Fibroblast of villous mesenchyme (primary cell): Measurements from ENCODE around the gene SLC39A11. TPM values are rescaled to one million over a fixed set of nuclear protein-coding genes. Genes with fewer than 3 reads are reported as not detected.

ENCODE experiments used
- DNase-seq: peaks from one replicate; pipeline ENCODE4 v3.0.0-alpha.2; 2010; ENCODE audit warnings: low read depth
- H3K4me3 ChIP-seq: 2 replicates; pipeline ENCODE4 v1.5.1; 2011; ENCODE audit warnings: low read depth, mild to moderate bottlenecking, low read length
- total RNA-seq: library from RNA; depleted of rRNA; stranded (reverse); fragments of >200 nt; gene quantifications from 2 replicates; pipeline ENCODE4 v1.2.3, GENCODE V29; 2012
- TF ChIP-seq, protein P1 (sequence below): IDR thresholded peaks from 2 replicates; pipeline ENCODE4 v1.5.1; 2012; ENCODE audit warnings: low read depth, mild to moderate bottlenecking, low read length; ENCODE audit not compliant: insufficient read depth

Gene SLC39A11
- total RNA-seq, 1 donor = 16.0 TPM

DNA sequence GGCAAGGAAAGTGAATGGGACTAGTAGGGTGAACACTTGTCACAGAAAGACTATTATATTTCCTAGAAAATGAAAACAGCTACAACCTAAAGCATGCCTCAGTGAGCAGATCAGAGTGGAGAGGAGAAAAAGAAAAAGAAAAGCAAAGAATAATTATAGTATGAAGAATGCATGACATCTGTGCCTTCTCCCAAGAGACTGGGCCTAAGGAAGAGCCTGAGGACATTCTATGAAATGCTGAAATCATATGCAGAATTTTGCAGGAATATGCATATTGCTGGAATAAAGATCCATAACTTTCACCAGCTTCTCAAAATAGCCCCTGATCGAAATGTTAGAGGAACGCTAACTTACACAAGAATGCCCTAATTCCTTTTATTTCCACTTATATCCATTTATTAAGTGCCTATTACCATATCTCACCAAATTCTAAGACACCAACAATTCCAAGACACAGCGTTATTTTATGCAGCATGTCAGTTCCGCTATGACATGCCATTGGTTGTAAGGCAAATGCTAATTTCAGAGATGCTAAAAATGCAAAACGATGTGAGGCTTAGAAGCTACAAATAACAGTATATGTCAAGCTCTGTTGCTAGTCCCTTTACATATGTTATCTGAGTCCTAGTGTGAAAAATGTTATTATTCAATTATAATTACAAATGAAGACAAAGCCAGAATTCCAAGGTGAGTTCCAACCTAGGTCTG is 171.0 kb downstream of the SLC39A11 start:
- TF ChIP-seq, protein P1, sequence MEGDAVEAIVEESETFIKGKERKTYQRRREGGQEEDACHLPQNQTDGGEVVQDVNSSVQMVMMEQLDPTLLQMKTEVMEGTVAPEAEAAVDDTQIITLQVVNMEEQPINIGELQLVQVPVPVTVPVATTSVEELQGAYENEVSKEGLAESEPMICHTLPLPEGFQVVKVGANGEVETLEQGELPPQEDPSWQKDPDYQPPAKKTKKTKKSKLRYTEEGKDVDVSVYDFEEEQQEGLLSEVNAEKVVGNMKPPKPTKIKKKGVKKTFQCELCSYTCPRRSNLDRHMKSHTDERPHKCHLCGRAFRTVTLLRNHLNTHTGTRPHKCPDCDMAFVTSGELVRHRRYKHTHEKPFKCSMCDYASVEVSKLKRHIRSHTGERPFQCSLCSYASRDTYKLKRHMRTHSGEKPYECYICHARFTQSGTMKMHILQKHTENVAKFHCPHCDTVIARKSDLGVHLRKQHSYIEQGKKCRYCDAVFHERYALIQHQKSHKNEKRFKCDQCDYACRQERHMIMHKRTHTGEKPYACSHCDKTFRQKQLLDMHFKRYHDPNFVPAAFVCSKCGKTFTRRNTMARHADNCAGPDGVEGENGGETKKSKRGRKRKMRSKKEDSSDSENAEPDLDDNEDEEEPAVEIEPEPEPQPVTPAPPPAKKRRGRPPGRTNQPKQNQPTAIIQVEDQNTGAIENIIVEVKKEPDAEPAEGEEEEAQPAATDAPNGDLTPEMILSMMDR = no peak
- H3K4me3 ChIP-seq = no peak overlapping the region
- no peak for DNase-seq

DNA sequence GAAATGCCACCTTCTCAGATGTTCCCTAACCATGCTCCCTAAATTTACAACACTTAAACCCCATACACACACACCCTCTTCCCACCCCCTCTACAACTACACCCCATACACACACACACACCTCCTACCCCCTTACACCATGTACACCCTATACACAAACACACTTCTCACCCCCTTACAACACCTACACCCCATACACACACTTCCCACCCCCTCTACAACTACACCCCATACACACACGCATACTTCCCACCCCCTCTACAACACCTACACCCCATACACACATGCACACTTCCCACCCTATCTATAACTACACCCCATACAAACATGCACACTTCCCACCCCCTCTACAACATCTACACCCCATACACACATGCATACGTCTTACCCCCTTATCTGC is 172.0 kb downstream of the SLC39A11 start:
- TF ChIP-seq, protein P1 = no peak
- no peak overlapping the region for H3K4me3 ChIP-seq
- DNase-seq = no peak

DNA sequence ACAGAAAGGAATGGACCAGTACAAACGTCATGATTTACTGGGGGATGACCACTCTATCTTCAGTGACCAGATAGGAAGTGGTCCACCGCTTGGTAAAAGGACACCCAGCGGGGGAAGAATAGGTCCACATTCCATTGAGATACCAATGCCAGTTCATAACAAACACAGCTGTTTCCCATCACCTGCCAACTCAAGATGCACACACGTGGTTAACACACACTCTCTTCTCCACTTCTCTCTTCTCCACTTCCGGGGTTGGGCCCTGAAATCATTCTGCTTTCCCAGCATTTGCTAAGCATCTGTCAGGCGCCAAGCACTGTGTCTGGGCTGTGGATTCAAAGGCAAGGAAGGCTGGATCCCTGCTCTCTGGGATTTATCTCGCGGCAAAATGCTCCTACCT is 175.5 kb downstream of the SLC39A11 start:
- TF ChIP-seq, protein P1 = no peak
- DNase-seq = no peak
- H3K4me3 ChIP-seq = no peak overlapping the region

DNA sequence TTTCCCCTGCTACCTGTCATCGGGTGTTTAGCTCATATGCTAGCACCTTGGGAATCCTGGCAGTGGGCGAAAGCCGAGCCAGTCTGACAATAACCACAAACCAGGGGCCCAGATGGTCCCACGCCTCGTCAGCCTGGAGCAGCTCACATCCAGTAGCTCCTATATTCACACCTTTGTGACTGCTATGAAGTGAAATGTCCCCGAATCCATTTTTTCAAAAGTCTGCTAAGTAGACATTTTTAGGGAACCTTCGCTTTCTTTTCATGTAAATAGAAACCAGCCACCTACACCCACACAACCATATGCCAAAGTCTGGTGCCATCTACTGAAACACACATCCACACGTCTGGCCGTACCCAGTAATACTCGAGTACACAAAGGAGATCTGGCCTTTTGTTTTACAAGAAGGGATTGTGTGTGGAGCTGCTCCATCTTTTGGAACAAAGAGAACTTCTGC is 176.8 kb downstream of the SLC39A11 start:
- H3K4me3 ChIP-seq = no peak overlapping the region
- TF ChIP-seq, protein P1 = no peak
- no peak for DNase-seq

DNA sequence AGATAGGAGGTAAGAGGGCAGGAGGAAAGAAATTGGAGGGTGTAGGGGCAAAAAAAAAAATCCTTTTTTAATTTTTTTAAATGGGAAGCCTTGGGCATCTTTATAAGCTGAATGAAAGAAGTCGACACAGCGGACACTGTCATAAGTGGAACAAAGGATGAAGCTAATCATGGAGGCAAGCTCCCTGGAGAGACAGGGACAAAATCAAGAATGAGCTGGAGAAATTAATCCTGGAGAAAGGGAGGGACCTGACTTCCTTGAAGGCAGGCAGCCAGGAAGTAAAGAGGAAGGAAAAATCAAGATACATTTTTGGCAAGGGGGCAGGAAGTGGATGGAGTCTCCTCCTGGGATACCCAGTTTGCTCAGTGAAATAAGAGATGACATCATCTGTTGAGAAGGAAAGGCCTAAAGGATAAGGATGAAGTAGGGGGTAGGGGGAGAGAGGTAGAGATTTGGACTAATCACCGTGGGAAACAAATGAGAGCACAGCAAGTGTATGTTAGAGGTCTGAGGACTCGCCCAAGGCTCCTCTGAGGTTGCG is 179.3 kb downstream of the SLC39A11 start:
- TF ChIP-seq, protein P1 = no peak
- H3K4me3 ChIP-seq = no peak overlapping the region
- DNase-seq = no peak

DNA sequence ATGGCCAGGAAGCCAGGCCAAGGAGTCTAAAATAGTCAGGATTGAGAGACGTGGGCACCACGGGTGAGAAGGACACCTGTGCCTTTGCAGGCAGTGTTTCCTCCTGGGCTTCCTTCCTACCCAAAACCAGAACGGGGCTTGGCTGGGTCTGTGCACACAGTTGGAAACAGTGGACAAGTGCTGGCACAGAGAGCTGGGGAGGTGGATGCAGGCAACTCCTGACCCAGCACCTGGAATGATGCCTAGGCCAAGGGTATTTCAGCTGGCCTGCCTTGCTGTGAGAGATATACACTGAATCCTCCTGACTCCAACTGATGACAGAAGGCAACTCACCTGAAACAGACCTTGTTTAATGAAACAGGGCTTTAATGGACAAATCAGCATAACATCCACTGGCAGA is 186.2 kb downstream of the SLC39A11 start:
- no peak overlapping the region for H3K4me3 ChIP-seq
- TF ChIP-seq, protein P1 = no peak
- DNase-seq = no peak
